Activated T-cell treated with anti-CD3 and anti-CD28 coated beads, Interleukin-2, amount 50 U/mL, for 24 hours (primary cell): ENCODE measurements around the gene KRT81.
"Not testable (repeated sequence)": the region's sequence is repeated elsewhere in the genome, so short reads cannot be mapped to it uniquely, and the experiment has no call there.

Experiments
- DNase-seq: peaks from one replicate; pipeline ENCODE4 v3.0.0-alpha.2; 2020
- H3K27ac Mint-ChIP-seq: 2 replicates; pipeline ENCODE4 v1.8.0; 2020; ENCODE audit warnings: mild to moderate bottlenecking, mixed read lengths
- H3K27me3 Mint-ChIP-seq: 2 replicates; pipeline ENCODE4 v1.8.0; 2020; ENCODE audit warnings: mixed read lengths
- H3K36me3 Mint-ChIP-seq: 2 replicates; pipeline ENCODE4 v1.8.0; 2020; ENCODE audit warnings: low read depth, mixed read lengths
- H3K4me1 Mint-ChIP-seq: 2 replicates; pipeline ENCODE4 v1.8.0; 2020; ENCODE audit warnings: low read depth, mixed read lengths
- H3K4me3 Mint-ChIP-seq: 2 replicates; pipeline ENCODE4 v1.8.0; 2020; ENCODE audit warnings: mild to moderate bottlenecking, moderate library complexity, mixed read lengths
- H3K9me3 Mint-ChIP-seq: 2 replicates; pipeline ENCODE4 v1.8.0; 2020; ENCODE audit warnings: mixed read lengths

Gene KRT81

GRCh38 chr12:52310622-52311284 is 19.4 kb upstream of the KRT81 start:
- Mint-ChIP-seq H3K36me3 (no peaks in the 10 kb centered on the region), H3K4me3 (no peak overlapping the region), H3K27me3 (peaks cover 77% of the 10 kb centered on the region), H3K4me1 (peaks cover 8% of the 10 kb centered on the region), H3K9me3 (no peaks in the 10 kb centered on the region), H3K27ac (no peak overlapping the region)
- no peak for DNase-seq

- H3K27me3 Mint-ChIP-seq: peaks cover 83% of the 10 kb centered on the region
- peak overlapping the region; percentile 59 for H3K4me3 Mint-ChIP-seq
- H3K4me1 Mint-ChIP-seq: peaks cover 20% of the 10 kb centered on the region
- DNase-seq: no peak
- no peak overlapping the region for H3K27ac Mint-ChIP-seq
- no peaks in the 10 kb centered on the region for H3K9me3 Mint-ChIP-seq
- H3K36me3 Mint-ChIP-seq: no peaks in the 10 kb centered on the region
Observed at GRCh38 chr12:52308806-52309425, 17.6 kb upstream of the KRT81 start.

- Mint-ChIP-seq H3K27ac (no peak overlapping the region), H3K4me3 (peak overlapping the region; percentile 59), H3K36me3 (no peaks in the 10 kb centered on the region), H3K9me3 (no peaks in the 10 kb centered on the region), H3K4me1 (peaks cover 20% of the 10 kb centered on the region), H3K27me3 (peaks cover 78% of the 10 kb centered on the region)
- peak; percentile 56 for DNase-seq
Observed at GRCh38 chr12:52307836-52308805, 16.8 kb upstream of the KRT81 start.

GRCh38 chr12:52306731-52307130 is 15.4 kb upstream of the KRT81 start:
- H3K4me1 Mint-ChIP-seq: peaks cover 20% of the 10 kb centered on the region
- no peak overlapping the region for H3K4me3 Mint-ChIP-seq
- H3K27me3 Mint-ChIP-seq: peaks cover 65% of the 10 kb centered on the region

GRCh38 chr12:52305921-52306705 is 14.8 kb upstream of the KRT81 start:
- Mint-ChIP-seq H3K4me3 (no peak overlapping the region), H3K4me1 (peaks cover 20% of the 10 kb centered on the region), H3K36me3 (no peaks in the 10 kb centered on the region), H3K27me3 (peaks cover 58% of the 10 kb centered on the region), H3K27ac (no peak overlapping the region), H3K9me3 (no peaks in the 10 kb centered on the region)
- DNase-seq: no peak

More at GRCh38 chr12:52306731-52307130, 15.4 kb upstream of the KRT81 start:
- no peaks in the 10 kb centered on the region for H3K36me3 Mint-ChIP-seq
- H3K27ac Mint-ChIP-seq: no peak overlapping the region
- H3K9me3 Mint-ChIP-seq: no peaks in the 10 kb centered on the region
- no peak for DNase-seq

- not testable (repeated sequence) for H3K27ac Mint-ChIP-seq, DNase-seq, H3K9me3 Mint-ChIP-seq, H3K4me3 Mint-ChIP-seq, H3K36me3 Mint-ChIP-seq
- Mint-ChIP-seq H3K27me3 (peaks cover 48% of the 10 kb centered on the region), H3K4me1 (peaks cover 20% of the 10 kb centered on the region)
Observed at GRCh38 chr12:52304941-52305411, 13.6 kb upstream of the KRT81 start.

GRCh38 chr12:52302242-52302914 is 11.0 kb upstream of the KRT81 start:
- DNase-seq, H3K4me3 Mint-ChIP-seq, H3K27ac Mint-ChIP-seq, H3K9me3 Mint-ChIP-seq, H3K36me3 Mint-ChIP-seq: not testable (repeated sequence)
- Mint-ChIP-seq H3K4me1 (peaks cover 12% of the 10 kb centered on the region), H3K27me3 (peaks cover 32% of the 10 kb centered on the region)

GRCh38 chr12:52301721-52302120 is 10.4 kb upstream of the KRT81 start:
- not testable (repeated sequence) for H3K36me3 Mint-ChIP-seq, H3K4me3 Mint-ChIP-seq, H3K27ac Mint-ChIP-seq, H3K9me3 Mint-ChIP-seq, DNase-seq
- peaks cover 28% of the 10 kb centered on the region for H3K27me3 Mint-ChIP-seq
- H3K4me1 Mint-ChIP-seq: peaks cover 12% of the 10 kb centered on the region

- no peak for DNase-seq
- Mint-ChIP-seq H3K9me3 (no peaks in the 10 kb centered on the region), H3K27me3 (peaks cover 22% of the 10 kb centered on the region), H3K4me1 (peaks cover 12% of the 10 kb centered on the region), H3K4me3 (no peak overlapping the region), H3K27ac (no peak overlapping the region), H3K36me3 (no peaks in the 10 kb centered on the region)
Observed at GRCh38 chr12:52300796-52301691, 9.7 kb upstream of the KRT81 start.

GRCh38 chr12:52298677-52299190 is 7.4 kb upstream of the KRT81 start:
- no peak overlapping the region for H3K27ac Mint-ChIP-seq
- no peaks in the 10 kb centered on the region for H3K36me3 Mint-ChIP-seq
- no peak overlapping the region for H3K4me3 Mint-ChIP-seq
- DNase-seq: no peak
- no peaks in the 10 kb centered on the region for H3K4me1 Mint-ChIP-seq
- H3K9me3 Mint-ChIP-seq: no peaks in the 10 kb centered on the region
- peaks cover 16% of the 10 kb centered on the region for H3K27me3 Mint-ChIP-seq

- peaks cover 16% of the 10 kb centered on the region for H3K27me3 Mint-ChIP-seq
- no peaks in the 10 kb centered on the region for H3K4me1 Mint-ChIP-seq
- no peak overlapping the region for H3K27ac Mint-ChIP-seq
- H3K36me3 Mint-ChIP-seq: no peaks in the 10 kb centered on the region
- no peak overlapping the region for H3K4me3 Mint-ChIP-seq
- H3K9me3 Mint-ChIP-seq: no peaks in the 10 kb centered on the region
- DNase-seq: no peak
Observed at GRCh38 chr12:52296572-52297215, 5.4 kb upstream of the KRT81 start.

GRCh38 chr12:52295663-52296062 is 4.3 kb upstream of the KRT81 start:
- Mint-ChIP-seq H3K36me3 (no peaks in the 10 kb centered on the region), H3K27ac (no peak overlapping the region), H3K9me3 (no peaks in the 10 kb centered on the region), H3K27me3 (peaks cover 20% of the 10 kb centered on the region), H3K4me3 (no peak overlapping the region), H3K4me1 (no peaks in the 10 kb centered on the region)
- DNase-seq: no peak
